ENCODE results near the gene ARRB1. TPM values are rescaled to one million over a fixed set of nuclear protein-coding genes. Genes with fewer than 3 reads are reported as not detected.

The ARRB1 gene
- total and polyA plus RNA-seq, 2 experiments from 2014 or later, result 4.5 to 10.7 TPM

- Histone ChIP-seq H3K4me1 (ENCODE audit: low read depth) (no peaks in the 10 kb centered on the region), H3K4me3 (no peak overlapping the region), H3K36me3 (no peaks in the 10 kb centered on the region), H3K27me3 (no peaks in the 10 kb centered on the region), H3K9me3 (ENCODE audit: low read depth) (no peaks in the 10 kb centered on the region), H3K27ac (no peak overlapping the region)
- DNase-seq (ENCODE audit: low read depth in 1 of 2, low spot score in 1 of 2), result no peak
- TF ChIP-seq, protein P1, sequence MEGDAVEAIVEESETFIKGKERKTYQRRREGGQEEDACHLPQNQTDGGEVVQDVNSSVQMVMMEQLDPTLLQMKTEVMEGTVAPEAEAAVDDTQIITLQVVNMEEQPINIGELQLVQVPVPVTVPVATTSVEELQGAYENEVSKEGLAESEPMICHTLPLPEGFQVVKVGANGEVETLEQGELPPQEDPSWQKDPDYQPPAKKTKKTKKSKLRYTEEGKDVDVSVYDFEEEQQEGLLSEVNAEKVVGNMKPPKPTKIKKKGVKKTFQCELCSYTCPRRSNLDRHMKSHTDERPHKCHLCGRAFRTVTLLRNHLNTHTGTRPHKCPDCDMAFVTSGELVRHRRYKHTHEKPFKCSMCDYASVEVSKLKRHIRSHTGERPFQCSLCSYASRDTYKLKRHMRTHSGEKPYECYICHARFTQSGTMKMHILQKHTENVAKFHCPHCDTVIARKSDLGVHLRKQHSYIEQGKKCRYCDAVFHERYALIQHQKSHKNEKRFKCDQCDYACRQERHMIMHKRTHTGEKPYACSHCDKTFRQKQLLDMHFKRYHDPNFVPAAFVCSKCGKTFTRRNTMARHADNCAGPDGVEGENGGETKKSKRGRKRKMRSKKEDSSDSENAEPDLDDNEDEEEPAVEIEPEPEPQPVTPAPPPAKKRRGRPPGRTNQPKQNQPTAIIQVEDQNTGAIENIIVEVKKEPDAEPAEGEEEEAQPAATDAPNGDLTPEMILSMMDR (IDR thresholded peaks at IDR 0.05; ENCODE audit: low read depth, low read length), result no peak
Measured at GRCh38 chr11:75273411-75274391, 77.8 kb downstream of the ARRB1 start.

- no peaks in the 10 kb centered on the region for H3K4me1 ChIP-seq (ENCODE audit: low read depth)
- H3K36me3 ChIP-seq, result no peaks in the 10 kb centered on the region
- no peaks in the 10 kb centered on the region for H3K27me3 ChIP-seq
- DNase-seq (ENCODE audit: low read depth in 1 of 2, low spot score in 1 of 2), result no peak
- H3K9me3 ChIP-seq (ENCODE audit: low read depth), result no peaks in the 10 kb centered on the region
- TF ChIP-seq, protein P1 (IDR thresholded peaks at IDR 0.05; ENCODE audit: low read depth, low read length), result no peak
- no peak overlapping the region for H3K4me3 ChIP-seq
- H3K27ac ChIP-seq, result no peak overlapping the region
Measured at GRCh38 chr11:75272821-75273301, 78.6 kb downstream of the ARRB1 start.

DNA sequence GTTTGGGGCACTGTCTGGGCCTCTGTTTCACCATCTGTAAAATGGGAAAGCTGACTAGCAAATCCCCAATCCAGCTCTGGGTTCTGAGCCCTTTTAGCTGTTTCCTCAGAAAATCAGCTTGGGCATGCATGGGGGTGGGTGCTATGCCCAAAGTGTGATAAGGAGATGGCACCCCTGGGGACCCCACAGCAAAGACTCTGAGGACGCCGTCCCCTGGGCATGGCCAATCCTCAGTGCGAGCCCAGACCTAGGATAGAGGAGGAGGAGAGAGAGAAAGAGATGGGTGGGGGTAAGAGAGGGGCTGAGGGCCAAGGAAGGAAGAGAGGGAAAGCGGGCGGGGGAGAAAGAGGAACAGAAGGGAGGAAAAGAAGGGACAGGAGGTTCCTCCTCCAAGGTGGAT is 79.1 kb downstream of the ARRB1 start:
- H3K27me3 ChIP-seq, result no peaks in the 10 kb centered on the region
- H3K27ac ChIP-seq, result no peak overlapping the region
- H3K4me3 ChIP-seq, result no peak overlapping the region
- TF ChIP-seq, protein P1 (IDR thresholded peaks at IDR 0.05; ENCODE audit: low read depth, low read length), result no peak
- no peaks in the 10 kb centered on the region for H3K36me3 ChIP-seq
- H3K9me3 ChIP-seq (ENCODE audit: low read depth), result no peaks in the 10 kb centered on the region
- DNase-seq (ENCODE audit: low read depth in 1 of 2, low spot score in 1 of 2), result no peak
- no peaks in the 10 kb centered on the region for H3K4me1 ChIP-seq (ENCODE audit: low read depth)

DNA sequence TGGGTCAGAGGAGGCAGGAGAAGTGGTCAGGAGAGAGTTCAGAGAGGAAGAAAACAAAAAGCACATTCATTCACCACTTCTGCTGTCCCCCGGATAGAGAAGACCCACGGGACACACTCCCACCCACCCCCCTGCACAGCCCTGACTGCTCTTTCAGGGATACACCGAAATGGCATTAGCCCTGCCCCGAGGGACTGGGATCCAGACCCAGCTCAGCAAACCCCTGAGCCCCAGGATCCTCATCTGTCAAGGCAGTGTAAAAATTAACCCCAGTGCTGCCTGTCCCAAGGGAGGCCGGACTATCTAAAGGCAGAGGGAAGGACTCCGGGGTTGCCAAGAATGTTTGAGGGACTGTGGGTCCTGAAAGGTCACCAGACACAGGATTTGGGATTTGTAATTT is 79.7 kb downstream of the ARRB1 start:
- Histone ChIP-seq H3K4me3 (no peak overlapping the region), H3K36me3 (no peaks in the 10 kb centered on the region)
- TF ChIP-seq, protein P1 (IDR thresholded peaks at IDR 0.05; ENCODE audit: low read depth, low read length), result no peak

DNA sequence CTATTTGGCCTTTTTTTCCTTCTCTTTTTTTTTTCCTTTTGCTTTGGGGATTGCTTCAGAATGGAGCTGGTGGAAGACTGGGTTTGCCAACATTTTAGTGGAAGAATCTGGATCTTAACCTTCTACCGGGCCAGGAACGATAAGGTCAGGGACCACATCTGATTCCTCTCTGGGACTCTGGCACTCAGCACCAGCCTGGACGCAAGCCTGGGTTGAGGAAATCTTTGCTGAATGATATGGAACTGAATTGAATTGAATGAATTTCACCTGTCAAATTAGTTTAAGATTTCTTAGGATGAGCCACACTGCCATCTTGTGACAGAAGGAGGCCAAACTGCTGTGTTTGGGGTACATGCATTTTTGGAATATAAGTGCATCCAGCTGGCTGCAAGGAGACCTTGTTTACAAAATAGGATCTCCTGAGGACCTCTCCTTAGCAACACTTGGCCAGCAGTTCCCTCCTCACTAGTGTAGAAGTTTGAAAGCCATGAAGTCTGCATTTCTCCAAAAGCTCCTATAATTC is 80.5 kb downstream of the ARRB1 start:
- DNase-seq (ENCODE audit: low read depth in 1 of 2, low spot score in 1 of 2), result no peak
- TF ChIP-seq, protein P1 (IDR thresholded peaks at IDR 0.05; ENCODE audit: low read depth, low read length), result peak; percentile 41
- H3K36me3 ChIP-seq, result no peaks in the 10 kb centered on the region
- H3K9me3 ChIP-seq (ENCODE audit: low read depth), result no peaks in the 10 kb centered on the region
- no peak overlapping the region for H3K4me3 ChIP-seq
- no peaks in the 10 kb centered on the region for H3K4me1 ChIP-seq (ENCODE audit: low read depth)
- H3K27ac ChIP-seq, result no peak overlapping the region
- no peaks in the 10 kb centered on the region for H3K27me3 ChIP-seq

More for the DNA sequence above, 79.7 kb downstream of the ARRB1 start:
- Histone ChIP-seq H3K27ac (no peak overlapping the region), H3K27me3 (no peaks in the 10 kb centered on the region), H3K4me1 (ENCODE audit: low read depth) (no peaks in the 10 kb centered on the region), H3K9me3 (ENCODE audit: low read depth) (no peaks in the 10 kb centered on the region)
- no peak for DNase-seq (ENCODE audit: low read depth in 1 of 2, low spot score in 1 of 2)

All from cardiac muscle cell (in vitro differentiated cells and primary cell).